Nephron progenitor cell (in vitro differentiated cells): ENCODE data around the gene ZNF790.

Experiments
- DNase-seq: peaks from one replicate; pipeline ENCODE4 v3.0.0; 2021
- H3K27ac Mint-ChIP-seq: 2 replicates; pipeline ENCODE4 v1.8.0; 2021; ENCODE audit warnings: mild to moderate bottlenecking, moderate library complexity, mixed read lengths
- H3K27me3 Mint-ChIP-seq: 2 replicates; pipeline ENCODE4 v1.8.0; 2021; ENCODE audit warnings: mild to moderate bottlenecking, low read depth, mixed read lengths; ENCODE audit not compliant: poor library complexity
- H3K36me3 Mint-ChIP-seq: 2 replicates; pipeline ENCODE4 v1.8.0; 2021; ENCODE audit warnings: low read depth, mixed read lengths
- H3K4me1 Mint-ChIP-seq: 2 replicates; pipeline ENCODE4 v1.8.0; 2021; ENCODE audit warnings: mixed read lengths
- H3K4me3 Mint-ChIP-seq: 2 replicates; pipeline ENCODE4 v1.8.0; 2021; ENCODE audit warnings: mild to moderate bottlenecking, moderate library complexity, mixed read lengths
- H3K9me3 Mint-ChIP-seq: 2 replicates; pipeline ENCODE4 v1.8.0; 2021; ENCODE audit warnings: mild to moderate bottlenecking, moderate library complexity, mixed read lengths
- TF ChIP-seq, protein P1 (sequence below): fragments of 200-600 bp; sonication (generic); IDR thresholded peaks from 2 replicates; pipeline ENCODE4 v1.5.0; 2021; ENCODE audit warnings: antibody characterized with exemption

The ZNF790 gene

GRCh38 chr19:36775768-36776167 lies 62.4 kb downstream of the ZNF790 start:
- Mint-ChIP-seq H3K27me3 (no peaks in the 10 kb centered on the region), H3K36me3 (peaks cover 87% of the 10 kb centered on the region), H3K4me3 (no peak overlapping the region), H3K4me1 (peaks cover 23% of the 10 kb centered on the region), H3K9me3 (peaks cover 95% of the 10 kb centered on the region), H3K27ac (no peak overlapping the region)
- DNase-seq, result no peak
- TF ChIP-seq, protein P1, sequence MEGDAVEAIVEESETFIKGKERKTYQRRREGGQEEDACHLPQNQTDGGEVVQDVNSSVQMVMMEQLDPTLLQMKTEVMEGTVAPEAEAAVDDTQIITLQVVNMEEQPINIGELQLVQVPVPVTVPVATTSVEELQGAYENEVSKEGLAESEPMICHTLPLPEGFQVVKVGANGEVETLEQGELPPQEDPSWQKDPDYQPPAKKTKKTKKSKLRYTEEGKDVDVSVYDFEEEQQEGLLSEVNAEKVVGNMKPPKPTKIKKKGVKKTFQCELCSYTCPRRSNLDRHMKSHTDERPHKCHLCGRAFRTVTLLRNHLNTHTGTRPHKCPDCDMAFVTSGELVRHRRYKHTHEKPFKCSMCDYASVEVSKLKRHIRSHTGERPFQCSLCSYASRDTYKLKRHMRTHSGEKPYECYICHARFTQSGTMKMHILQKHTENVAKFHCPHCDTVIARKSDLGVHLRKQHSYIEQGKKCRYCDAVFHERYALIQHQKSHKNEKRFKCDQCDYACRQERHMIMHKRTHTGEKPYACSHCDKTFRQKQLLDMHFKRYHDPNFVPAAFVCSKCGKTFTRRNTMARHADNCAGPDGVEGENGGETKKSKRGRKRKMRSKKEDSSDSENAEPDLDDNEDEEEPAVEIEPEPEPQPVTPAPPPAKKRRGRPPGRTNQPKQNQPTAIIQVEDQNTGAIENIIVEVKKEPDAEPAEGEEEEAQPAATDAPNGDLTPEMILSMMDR, result no peak

- Mint-ChIP-seq H3K36me3 (peaks cover 91% of the 10 kb centered on the region), H3K9me3 (peaks cover 97% of the 10 kb centered on the region), H3K27ac (peak overlapping the region; percentile 80), H3K4me3 (peak overlapping the region; percentile 98), H3K4me1 (peaks cover 24% of the 10 kb centered on the region), H3K27me3 (no peaks in the 10 kb centered on the region)
- TF ChIP-seq, protein P1, result no peak
- no peak for DNase-seq
These were observed 65.0 kb downstream of the ZNF790 start for GRCh38 chr19:36773223-36773579.

DNA sequence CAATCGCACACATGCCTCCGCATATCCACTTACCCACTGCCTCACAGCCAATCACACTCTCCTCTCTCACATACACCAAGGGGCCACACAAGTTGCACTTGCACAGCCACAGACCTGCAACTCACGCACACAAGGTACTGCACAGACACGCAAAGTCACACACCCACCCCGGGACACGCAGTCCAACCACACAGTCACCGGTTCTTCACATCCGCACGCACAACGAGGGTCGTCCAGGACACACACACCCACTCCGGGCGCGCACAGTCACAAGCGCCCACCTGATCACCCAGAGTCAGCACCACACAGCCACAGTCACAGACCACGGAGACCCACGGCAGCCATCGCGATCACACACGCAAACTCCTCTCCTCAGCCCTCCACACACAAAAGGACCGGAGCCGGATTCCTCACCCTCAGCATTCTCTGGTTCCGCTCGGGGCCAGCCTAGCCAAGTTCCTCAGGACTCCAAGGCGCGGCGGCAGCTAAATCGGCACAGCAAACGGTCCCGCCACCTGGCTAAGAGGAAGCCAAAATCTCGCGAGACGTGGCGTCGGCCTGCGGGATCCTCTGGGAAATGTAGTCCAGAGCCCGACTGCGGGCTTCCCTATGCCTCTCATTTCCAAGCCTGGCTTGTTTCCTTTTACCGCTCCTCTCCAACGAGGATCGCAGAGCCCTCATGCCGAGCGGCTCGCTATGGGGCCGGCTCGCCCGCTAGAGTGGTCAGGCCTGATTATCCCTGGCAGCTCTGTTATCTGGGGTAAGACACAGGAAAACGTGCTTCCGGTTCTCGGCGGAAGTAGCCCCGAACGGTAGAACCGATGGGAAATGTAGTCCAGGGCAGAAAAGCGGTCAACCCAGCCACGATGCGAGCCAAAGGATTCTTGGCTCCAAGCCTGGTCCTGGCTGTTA lies 65.6 kb downstream of the ZNF790 start, which contains the start of gene ZNF850:
ZNF850 (minus strand) TSS at position 497 of the 912 bp plus-strand sequence. CDS start 10,201 bp downstream, outside the sequence.
- Mint-ChIP-seq H3K4me1 (peaks cover 24% of the 10 kb centered on the region), H3K27ac (peak within 1 kb of the TSS; percentile 80), H3K9me3 (peaks cover 97% of the 10 kb centered on the region), H3K27me3 (no peaks in the 10 kb centered on the region), H3K4me3 (peak within 1 kb of the TSS; percentile 98), H3K36me3 (peaks cover 91% of the 10 kb centered on the region)
- TF ChIP-seq, protein P1, result no peak
- DNase-seq, result peak; percentile 96

GRCh38 chr19:36771261-36772231 lies 66.6 kb downstream of the ZNF790 start:
- Mint-ChIP-seq H3K27me3 (no peaks in the 10 kb centered on the region), H3K36me3 (peaks cover 89% of the 10 kb centered on the region)
- DNase-seq, result peak; percentile 7

More at GRCh38 chr19:36771261-36772231, 66.6 kb downstream of the ZNF790 start:
- peaks cover 95% of the 10 kb centered on the region for H3K9me3 Mint-ChIP-seq
- peaks cover 24% of the 10 kb centered on the region for H3K4me1 Mint-ChIP-seq
- H3K4me3 Mint-ChIP-seq, result peak overlapping the region; percentile 98
- peak overlapping the region; percentile 80 for H3K27ac Mint-ChIP-seq
- TF ChIP-seq, protein P1, result no peak
